Fibroblast of skin of left biceps (primary cell): ENCODE measurements around the gene GTF3C1.

Experiments
- DNase-seq, 2 experiments: peaks; one replicate each; pipeline ENCODE4 v3.0.0-alpha.2; 2013; ENCODE audit warnings: low read depth in 2 of 2

The GTF3C1 gene

DNA sequence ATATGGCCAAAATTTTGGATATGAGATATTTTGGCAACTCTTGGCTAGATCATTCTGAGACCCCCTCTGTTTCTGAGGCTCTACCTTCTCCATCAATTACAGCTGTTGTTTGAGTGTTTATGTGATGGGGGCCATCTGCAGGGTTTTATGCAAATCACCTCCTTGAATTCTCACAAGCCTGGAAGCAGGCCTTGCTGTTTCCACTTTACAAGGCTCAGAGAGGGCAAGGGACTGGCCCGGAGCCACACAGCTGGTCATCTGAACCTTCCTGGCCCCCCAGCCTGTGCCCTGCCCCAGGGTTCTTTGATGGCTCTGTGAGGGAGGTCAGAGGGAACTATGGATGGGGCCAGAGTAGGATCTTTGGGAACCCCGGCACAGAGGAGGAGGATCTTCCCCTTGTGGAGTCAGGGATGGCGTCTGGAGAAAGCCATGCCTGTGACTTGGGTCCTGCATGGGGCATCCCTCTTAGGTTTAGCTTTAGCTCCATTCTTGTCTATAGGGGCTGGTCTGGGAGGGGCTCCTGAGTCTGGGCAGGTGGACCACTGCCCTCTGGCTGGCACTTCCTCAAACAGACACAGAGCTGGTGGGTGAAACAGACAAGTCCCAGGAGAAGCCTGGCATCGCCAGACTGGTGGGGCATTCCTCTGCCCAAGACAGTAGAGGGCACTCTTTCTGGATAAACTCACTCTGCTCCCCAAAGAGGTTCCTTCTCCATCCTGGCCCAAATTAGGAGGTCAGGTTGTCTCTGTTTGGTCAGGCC lies 121.5 kb downstream of the GTF3C1 start:
- no peak for DNase-seq

GRCh38 chr16:27427538-27427937 lies 122.2 kb downstream of the GTF3C1 start:
- DNase-seq = no peak

DNA sequence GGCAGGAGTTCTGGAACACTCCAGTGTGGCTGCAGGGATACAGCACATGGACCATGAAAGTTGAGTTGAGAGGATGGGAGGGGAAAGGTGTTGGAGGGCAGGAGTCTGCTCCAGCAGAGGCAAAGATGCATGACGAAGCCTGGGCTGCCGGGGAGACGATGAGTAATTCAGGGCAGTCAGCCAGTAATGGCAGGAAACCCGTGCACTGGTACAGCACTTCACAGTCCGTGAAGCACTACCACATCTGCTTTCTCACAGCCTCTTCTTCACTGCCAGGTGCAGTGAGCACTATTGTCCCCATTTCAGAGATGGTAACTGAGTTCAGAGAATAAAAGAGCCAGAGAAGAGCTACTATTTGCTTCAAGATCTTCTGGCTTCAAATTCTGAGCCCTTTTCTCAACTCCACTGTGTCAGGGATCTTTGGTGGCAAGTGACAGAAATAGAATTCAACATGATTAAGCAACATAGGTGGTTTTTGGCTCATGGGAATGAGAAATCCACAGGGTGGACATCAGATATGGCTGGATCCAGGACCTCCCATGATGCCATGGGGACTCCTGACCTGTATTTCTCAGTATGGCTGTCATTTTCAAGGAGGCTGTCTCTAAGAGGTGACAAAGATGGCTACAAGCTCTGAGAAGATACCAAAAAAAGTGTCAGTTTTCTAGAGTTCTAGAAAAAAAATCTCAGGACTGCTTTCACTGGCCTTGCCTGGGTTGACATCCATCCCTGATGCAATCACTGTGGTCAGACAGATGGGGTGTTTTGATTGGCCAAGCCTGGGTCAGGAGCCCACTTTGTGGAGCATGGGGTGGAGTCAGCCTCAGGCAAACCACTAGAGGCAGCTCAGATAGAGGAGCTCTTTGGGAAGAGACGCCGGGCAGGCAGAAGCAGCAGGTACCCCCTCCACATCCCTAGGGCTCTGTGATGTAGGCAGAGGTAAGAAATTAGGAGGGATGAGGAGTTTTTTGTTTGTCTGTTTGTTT lies 123.0 kb downstream of the GTF3C1 start:
- DNase-seq = peak; percentile 42

- DNase-seq = no peak
Observed at GRCh38 chr16:27425961-27426360, 123.8 kb downstream of the GTF3C1 start.

GRCh38 chr16:27424772-27425498 lies 124.8 kb downstream of the GTF3C1 start:
- DNase-seq = no peak

DNA sequence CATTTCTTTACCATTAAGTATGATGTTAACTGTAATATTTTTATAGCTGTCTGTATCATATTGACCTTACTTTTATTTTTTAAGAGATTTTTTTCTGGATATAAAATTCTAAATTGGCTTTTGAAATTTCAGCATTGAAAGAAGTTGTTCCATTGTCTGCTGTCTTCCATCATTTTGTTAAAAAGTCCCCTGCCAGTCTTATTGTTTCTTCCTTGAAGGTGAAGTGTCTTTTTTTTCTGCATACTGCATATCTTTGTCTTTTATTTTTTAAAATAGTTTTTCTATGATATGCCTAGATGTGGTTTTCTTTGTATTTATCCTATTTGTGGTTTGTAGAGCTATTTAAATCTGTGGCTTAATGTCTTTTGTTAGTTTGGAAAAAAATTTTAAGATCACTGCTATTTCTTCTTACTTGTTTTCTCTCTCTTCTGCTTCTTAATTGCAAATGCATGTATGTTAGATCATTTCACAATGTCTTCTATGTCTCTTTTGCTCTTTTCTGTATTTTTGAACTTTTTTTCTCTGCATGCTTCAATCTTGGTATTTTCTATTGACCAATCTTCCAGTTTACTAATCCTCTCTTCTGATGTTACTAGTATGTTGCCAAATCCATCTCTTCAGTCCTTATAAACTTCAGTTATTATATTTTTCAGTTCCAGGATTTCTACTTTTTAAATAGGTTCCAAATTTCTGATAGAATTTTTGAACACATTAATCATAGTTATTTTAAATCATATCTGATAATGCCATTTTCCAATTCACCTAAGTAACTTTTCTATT lies 127.6 kb downstream of the GTF3C1 start:
- DNase-seq = no peak

DNA sequence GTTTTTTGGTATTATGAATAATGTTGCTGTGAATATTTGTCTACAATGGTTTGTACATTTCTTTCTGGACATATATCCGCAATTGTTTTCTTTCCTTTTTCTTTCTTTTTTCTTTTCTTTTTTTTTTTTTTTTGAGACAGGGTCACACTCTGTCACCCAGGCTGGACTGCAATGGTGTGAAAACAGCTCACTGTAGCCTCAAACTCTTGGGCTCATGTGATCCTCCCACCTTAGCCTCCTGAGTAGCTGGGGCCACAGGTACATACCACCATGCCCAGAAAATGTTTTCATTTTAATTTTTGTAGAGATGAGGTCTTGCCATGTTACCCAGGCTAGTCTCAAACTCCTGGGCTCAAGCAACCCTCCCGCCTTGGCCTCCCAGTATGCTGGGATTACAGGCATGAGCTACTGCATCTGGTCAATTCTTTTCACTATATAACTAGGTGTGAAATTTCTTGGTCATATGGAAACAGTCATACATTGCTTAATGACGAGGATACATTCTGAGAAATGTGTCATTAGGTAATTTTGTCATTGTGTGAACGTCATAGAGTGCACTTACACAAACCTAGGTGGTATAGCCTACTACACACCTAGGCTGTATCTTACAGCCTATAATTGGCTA lies 132.6 kb downstream of the GTF3C1 start:
- DNase-seq = no peak

- DNase-seq = no peak
Observed at GRCh38 chr16:27414788-27415431, 134.8 kb downstream of the GTF3C1 start.

GRCh38 chr16:27413956-27414355 lies 135.8 kb downstream of the GTF3C1 start:
- no peak for DNase-seq

- DNase-seq = no peak
Observed at GRCh38 chr16:27410761-27411160, 139.0 kb downstream of the GTF3C1 start.
